Left lung (tissue), 14 donors: Measurements from ENCODE around the gene ZSWIM5. TPM values are rescaled to one million over a fixed set of nuclear protein-coding genes. Genes with fewer than 3 reads are reported as not detected.
A peak's percentile ranks its signal among the peaks of the same experiment; 100 is the strongest.
"Not testable (repeated sequence)": the region's sequence is repeated elsewhere in the genome, so short reads cannot be mapped to it uniquely, and the experiment has no call there.

Experiments used
- ATAC-seq: fragments of 200-7000 bp; cut with Tn5 transposase; one replicate; pipeline ENCODE4 v1.9.1; 2020; ENCODE audit warnings: moderate library complexity
- DNase-seq, 4 donors: peaks; one replicate each; pipeline ENCODE4 v3.0.0-alpha.2; 2013 to 2020
- H3K27ac ChIP-seq, 2 donors: fragments of 200-600 bp; sonication (generic) in 1 of 2; one replicate each; pipeline versions ENCODE4 v1.5.0 to v1.8.0; 2020 to 2021
- H3K27me3 ChIP-seq, 2 donors: fragments of 200-600 bp; sonication (generic) in 1 of 2; one replicate each; pipeline versions ENCODE4 v1.5.0 to v1.8.0; 2020 to 2021
- H3K36me3 ChIP-seq, 2 donors: fragments of 200-600 bp; sonication (generic) in 1 of 2; one replicate each; pipeline versions ENCODE4 v1.5.0 to v1.8.0; 2020 to 2021
- H3K4me1 ChIP-seq, 2 donors: fragments of 200-600 bp; one replicate each; pipeline ENCODE4 v1.8.0; 2021
- H3K4me3 ChIP-seq, 2 donors: fragments of 200-600 bp; sonication (generic) in 1 of 2; one replicate each; pipeline versions ENCODE4 v1.5.0 to v1.8.0; 2020 to 2021; ENCODE audit warnings: mild to moderate bottlenecking in 1 of 2
- H3K9me3 ChIP-seq, 2 donors: fragments of 200-600 bp; sonication (generic) in 1 of 2; one replicate each; pipeline versions ENCODE4 v1.5.0 to v1.8.0; 2020 to 2021
- intact Hi-C, 2 donors: fragments of 100-400 bp; cut with DNase I; formaldehyde crosslinking; loops; one replicate each; pipeline versions ENCODE4 v1.11.2 to v1.14.2; 2022
- long read RNA-seq, 12 donors: library from polyadenylated mRNA in 2 of 12; unstranded in 2 of 12; transcript quantifications; one replicate each; pipeline ENCODE4 v2.0.0 and lab custom pipeline, GENCODE V29; 2019 to 2026
- polyA plus RNA-seq, 6 donors: library from polyadenylated mRNA; unstranded; fragments of 120-200 nt; gene quantifications; one replicate each; pipeline ENCODE4 v1.2.1, GENCODE V29; 2013; ENCODE audit not compliant: insufficient read length in 6 of 6
- total RNA-seq, 2 donors: library from RNA; stranded (reverse); fragmentation: NEBNext Ultra II Directional; extraction: Animal tissue kit (Norgen Biotek cat#: 25700); gene quantifications; one replicate each; pipeline ENCODE4 v1.2.1, GENCODE V29; 2021
- TF ChIP-seq, protein P1 (sequence below), 2 donors: fragments of 200-600 bp; sonication (generic) in 1 of 2; IDR thresholded peaks; one replicate each; pipeline versions ENCODE4 v1.5.0 to v1.8.0; 2021; ENCODE audit warnings: antibody characterized with exemption in 2 of 2
- donor health status: DM: no; HTN: yes; CAD: no.
- donor health status: DM: no; HTN: no; CAD: no.

ZSWIM5 gene
- total RNA-seq, result 1 to 10 TPM; 2.0 to 2.8 TPM
- 1 to 10 TPM; 4.2 to 6.3 (median 5.3) TPM for polyA plus RNA-seq
- long read RNA-seq, donor 1, result 0 reads
- long read RNA-seq, donor 2, full-length matches to known transcripts, result 2 of 2 reads
- long read RNA-seq, donor 2, partial matches to known transcripts, result 0 of 2 reads
- long read RNA-seq, donor 2, other reads (novel, unspliced or antisense), result 0 of 2 reads
- long read RNA-seq, donor 3, result 0 reads
- long read RNA-seq, donor 4, partial matches to known transcripts, result 0 of 1 reads
- long read RNA-seq, donor 4, other reads (novel, unspliced or antisense), result 1 of 1 reads
- long read RNA-seq, donor 5, result 0 reads
- long read RNA-seq, donor 6, result 0 reads
- long read RNA-seq, donor 7, result 0 reads
- long read RNA-seq, donor 8, result 0 reads
- long read RNA-seq, donor 9, result 0 reads
- long read RNA-seq, donor 10, result 0 reads
- long read RNA-seq, donor 11, full-length matches to known transcripts, result 1 of 9 reads
- long read RNA-seq, donor 11, partial matches to known transcripts, result 8 of 9 reads
- long read RNA-seq, donor 11, other reads (novel, unspliced or antisense), result 0 of 9 reads
- long read RNA-seq, donor 12, result 0 reads

DNA sequence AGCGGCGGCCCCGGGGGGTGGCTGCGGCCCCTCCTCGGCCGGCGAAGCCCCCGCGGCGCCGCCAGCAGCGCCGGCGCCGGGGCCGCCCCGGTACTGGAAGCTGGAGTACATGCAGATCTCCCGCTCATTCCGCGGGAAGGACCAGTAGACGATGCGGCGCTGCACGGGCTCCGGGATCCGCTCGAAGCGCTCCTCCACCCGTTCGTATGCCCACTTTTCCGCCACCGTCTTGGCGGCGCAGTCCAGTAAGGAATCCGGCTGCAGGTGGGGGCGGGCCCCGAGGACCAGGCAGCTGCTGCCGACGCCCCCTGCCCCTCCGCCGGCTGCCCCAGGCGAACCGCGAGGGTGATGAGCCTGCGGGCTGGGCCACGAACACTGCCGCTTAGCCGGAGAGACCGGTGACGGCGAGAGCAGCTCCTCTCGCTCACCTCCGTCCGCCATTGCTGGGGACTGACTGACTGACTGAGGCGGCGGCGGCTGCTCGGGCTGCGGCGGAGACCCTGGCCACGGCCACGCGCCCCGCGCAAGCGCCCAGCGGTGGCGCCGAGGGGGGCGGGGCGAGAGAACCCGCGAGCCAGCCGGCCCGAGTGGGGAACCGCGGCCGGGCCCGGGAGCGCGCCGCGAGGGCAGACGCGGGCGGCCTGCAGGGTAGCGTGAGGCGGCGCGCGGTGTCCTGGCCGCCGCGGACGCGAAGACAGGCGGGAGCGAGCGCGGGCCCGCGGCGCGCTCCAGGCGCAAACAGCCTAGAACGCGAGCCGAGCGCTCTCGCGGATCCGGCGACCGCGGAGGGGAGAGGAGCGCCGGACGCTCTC lies at the start of gene ZSWIM5:
Gene ZSWIM5 (minus strand): TSS at position 696 of the 812 bp plus-strand sequence. CDS start 255 bp downstream, at position 441.
- Histone ChIP-seq H3K36me3 (no peaks in the 10 kb centered on the region), H3K4me3 (peak within 1 kb of the TSS; percentile 66 to 71), H3K9me3 (no peaks in the 10 kb centered on the region), H3K27me3 (peaks cover 14 to 65% of the 10 kb centered on the region in 2 donors), H3K27ac (peak within 1 kb of the TSS; percentile 74 to 83), H3K4me1 (peaks cover 0 to 17% of the 10 kb centered on the region in 2 donors)
- intact Hi-C loops, result no loop called here
- ATAC-seq (peak; percentile 94), DNase-seq (peak; percentile 48 to 88 (median 66))
- TF ChIP-seq, protein P1, sequence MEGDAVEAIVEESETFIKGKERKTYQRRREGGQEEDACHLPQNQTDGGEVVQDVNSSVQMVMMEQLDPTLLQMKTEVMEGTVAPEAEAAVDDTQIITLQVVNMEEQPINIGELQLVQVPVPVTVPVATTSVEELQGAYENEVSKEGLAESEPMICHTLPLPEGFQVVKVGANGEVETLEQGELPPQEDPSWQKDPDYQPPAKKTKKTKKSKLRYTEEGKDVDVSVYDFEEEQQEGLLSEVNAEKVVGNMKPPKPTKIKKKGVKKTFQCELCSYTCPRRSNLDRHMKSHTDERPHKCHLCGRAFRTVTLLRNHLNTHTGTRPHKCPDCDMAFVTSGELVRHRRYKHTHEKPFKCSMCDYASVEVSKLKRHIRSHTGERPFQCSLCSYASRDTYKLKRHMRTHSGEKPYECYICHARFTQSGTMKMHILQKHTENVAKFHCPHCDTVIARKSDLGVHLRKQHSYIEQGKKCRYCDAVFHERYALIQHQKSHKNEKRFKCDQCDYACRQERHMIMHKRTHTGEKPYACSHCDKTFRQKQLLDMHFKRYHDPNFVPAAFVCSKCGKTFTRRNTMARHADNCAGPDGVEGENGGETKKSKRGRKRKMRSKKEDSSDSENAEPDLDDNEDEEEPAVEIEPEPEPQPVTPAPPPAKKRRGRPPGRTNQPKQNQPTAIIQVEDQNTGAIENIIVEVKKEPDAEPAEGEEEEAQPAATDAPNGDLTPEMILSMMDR (IDR thresholded peaks at IDR 0.05), result no peak

DNA sequence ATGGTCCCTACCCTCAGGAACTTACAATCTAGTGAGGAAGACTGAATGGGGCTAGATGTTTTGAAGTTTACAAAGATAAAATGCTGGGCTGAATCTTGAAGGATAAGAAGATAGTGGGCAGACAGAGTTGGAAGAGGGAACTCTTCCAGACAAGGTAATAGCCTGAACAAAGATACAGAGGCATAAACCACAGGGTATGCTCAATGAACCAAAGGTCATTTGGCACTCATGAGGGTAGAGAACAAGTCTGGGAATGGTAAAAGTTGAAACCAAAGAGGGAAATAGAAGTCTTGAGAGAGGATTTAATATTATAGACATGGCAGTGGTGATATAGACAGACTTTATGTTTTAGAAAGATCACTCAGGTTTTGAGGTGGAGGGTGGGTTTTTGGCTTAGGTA lies 48.1 kb upstream of the ZSWIM5 start:
- H3K27me3 ChIP-seq, result no peaks in the 10 kb centered on the region
- H3K27ac ChIP-seq, result no peak overlapping the region
- TF ChIP-seq, protein P1 (IDR thresholded peaks at IDR 0.05), result no peak
- ATAC-seq (no peak), DNase-seq (no peak)
- H3K4me1 ChIP-seq, result no peaks in the 10 kb centered on the region
- H3K9me3 ChIP-seq, result peaks cover 0 to 25% of the 10 kb centered on the region in 2 donors
- no peaks in the 10 kb centered on the region for H3K36me3 ChIP-seq
- no peak overlapping the region for H3K4me3 ChIP-seq
- intact Hi-C loops, result no loop called here

DNA sequence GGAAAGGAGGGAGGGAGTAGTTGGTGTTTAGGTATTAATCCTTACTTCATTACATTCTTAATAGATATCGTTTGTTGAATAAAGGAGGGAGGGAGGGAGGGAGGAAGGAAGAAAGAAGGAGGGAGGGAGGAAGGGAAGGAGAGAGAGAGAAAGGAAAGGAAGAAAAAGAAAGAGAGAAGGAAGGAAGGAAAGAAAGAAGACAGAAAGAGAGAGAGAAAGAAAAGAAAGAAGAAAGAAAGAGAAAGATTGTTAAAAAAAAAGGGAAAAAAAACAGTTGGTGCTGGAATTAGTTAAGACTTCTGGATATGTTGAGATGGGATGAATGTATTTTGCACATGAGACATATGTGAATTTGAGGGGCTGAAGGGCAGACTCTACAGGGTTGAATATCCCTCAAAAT lies 44.1 kb upstream of the ZSWIM5 start:
- no peak for ATAC-seq
- Histone ChIP-seq H3K27ac (no peak overlapping the region), H3K36me3 (no peaks in the 10 kb centered on the region)

DNA sequence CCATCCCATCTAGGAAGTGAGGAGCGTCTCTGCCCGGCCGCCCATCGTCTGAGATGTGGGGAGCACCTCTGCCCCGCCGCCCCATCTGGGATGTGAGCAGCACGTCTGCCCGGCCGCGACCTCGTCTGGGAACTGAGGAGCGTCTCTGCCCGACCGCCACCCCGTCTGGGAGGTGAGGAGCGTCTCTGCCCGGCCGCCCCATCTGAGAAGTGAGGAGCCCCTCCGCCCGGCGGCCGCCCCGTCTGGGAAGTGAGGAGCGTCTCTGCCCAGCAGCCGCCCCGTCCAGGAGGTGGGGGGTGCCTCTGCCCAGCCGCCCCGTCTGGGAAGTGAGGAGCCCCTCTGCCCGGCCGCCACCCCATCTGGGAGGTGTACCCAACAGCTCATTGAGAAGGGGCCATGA lies 41.6 kb upstream of the ZSWIM5 start:
- H3K27ac ChIP-seq, H3K27me3 ChIP-seq, H3K4me1 ChIP-seq, H3K36me3 ChIP-seq, H3K4me3 ChIP-seq, H3K9me3 ChIP-seq, ATAC-seq, intact Hi-C loops, DNase-seq: not testable (repeated sequence)

More for the DNA sequence above, 44.1 kb upstream of the ZSWIM5 start:
- no peaks in the 10 kb centered on the region for H3K4me1 ChIP-seq
- no peak overlapping the region for H3K4me3 ChIP-seq
- DNase-seq, result no peak
- H3K27me3 ChIP-seq, result no peaks in the 10 kb centered on the region
- intact Hi-C loops, result no loop called here
- no peaks in the 10 kb centered on the region for H3K9me3 ChIP-seq
- TF ChIP-seq, protein P1 (IDR thresholded peaks at IDR 0.05), result no peak

DNA sequence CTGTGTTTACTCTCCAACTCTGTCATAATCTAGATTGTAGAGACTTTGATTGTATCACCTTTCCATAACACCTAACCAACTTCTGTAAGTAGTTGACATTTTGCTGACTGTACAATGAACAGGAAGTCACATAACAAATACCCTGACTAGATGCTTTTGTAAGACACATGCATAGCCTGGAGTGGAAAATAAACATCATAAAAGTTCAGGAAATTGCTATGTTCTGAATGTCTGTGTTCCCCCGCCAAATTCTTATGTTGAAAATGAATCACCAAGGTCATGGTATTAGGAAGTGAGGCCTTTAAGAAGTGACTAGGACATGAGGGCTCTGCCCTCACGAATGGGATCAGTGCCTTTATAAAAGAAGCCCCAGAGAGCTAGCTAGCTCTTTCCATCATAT lies 40.4 kb upstream of the ZSWIM5 start:
- H3K4me1 ChIP-seq, result no peaks in the 10 kb centered on the region
- peak overlapping the region in 1 of 2 donors; percentile 39 for H3K27ac ChIP-seq
- peak; percentile 81 for ATAC-seq
- H3K36me3 ChIP-seq, result no peaks in the 10 kb centered on the region
- intact Hi-C loops, result no loop called here
- H3K9me3 ChIP-seq, result peaks cover 0 to 4% of the 10 kb centered on the region in 2 donors
- DNase-seq, result peak in 1 of 4 donors; percentile 7
- H3K27me3 ChIP-seq, result no peaks in the 10 kb centered on the region
- TF ChIP-seq, protein P1 (IDR thresholded peaks at IDR 0.05), result no peak
- no peak overlapping the region for H3K4me3 ChIP-seq

DNA sequence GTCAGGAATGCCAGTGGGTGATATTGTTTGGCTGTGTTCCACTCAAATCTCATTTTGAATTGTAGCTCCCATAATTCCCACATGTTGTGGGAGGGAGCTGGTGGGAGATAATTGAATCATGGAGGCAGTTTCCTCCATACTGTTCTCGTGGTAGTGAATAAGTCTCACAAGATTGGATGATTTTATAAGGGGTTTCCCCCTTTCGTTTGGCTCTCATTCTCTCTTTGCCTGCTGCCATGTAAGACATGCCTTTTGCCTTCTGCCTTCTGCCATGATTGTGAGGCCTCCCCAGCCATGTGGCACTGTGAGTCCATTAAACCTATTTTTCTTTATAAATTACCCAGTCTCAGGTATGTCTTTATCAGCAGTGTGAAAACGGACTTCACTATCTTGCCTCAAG lies 40.0 kb upstream of the ZSWIM5 start:
- H3K9me3 ChIP-seq, DNase-seq, H3K4me3 ChIP-seq, H3K36me3 ChIP-seq, H3K4me1 ChIP-seq, intact Hi-C loops, H3K27me3 ChIP-seq, ATAC-seq: not testable (repeated sequence)
- H3K27ac ChIP-seq, result peak overlapping the region in 1 of 2 donors; percentile 39
